H1 (cell line): ENCODE results near the gene HSPBAP1. TPM values are rescaled to one million over a fixed set of nuclear protein-coding genes. Genes with fewer than 3 reads are reported as not detected.
"Not testable (repeated sequence)": the region's sequence is repeated elsewhere in the genome, so short reads cannot be mapped to it uniquely, and the experiment has no call there.

Experiments used
- CTCF ChIA-PET: fragments of 300-600 bp; sonication (Branson Sonifier 250); formaldehyde crosslinking; loops from one replicate; lab custom pipeline; 2021; ENCODE audit not compliant: partially characterized antibody; lab: Charles Lee
- POLR2A ChIA-PET: fragments of 300-600 bp; sonication (Branson Sonifier 250); formaldehyde crosslinking; loops from one replicate; lab custom pipeline; 2021; ENCODE audit warnings: inconsistent platforms; ENCODE audit not compliant: partially characterized antibody; lab: Charles Lee
- DNase-seq, 2 experiments: peaks; one replicate each; pipeline versions ENCODE4 v3.0.0 to v3.0.0-alpha.2; 2010 to 2022; ENCODE audit warnings: low spot score in 2 of 2, low read depth in 1 of 2, mixed read lengths in 1 of 2
- FAIRE-seq: peaks from 2 replicates; lab custom pipeline; 2011; peaks lifted over from hg19 to GRCh38; lab: Jason Lieb, UNC
- H2AFZ ChIP-seq: 2 replicates; pipeline ENCODE4 v1.8.1; 2012; ENCODE audit warnings: low read length, inconsistent platforms
- H2AK5ac ChIP-seq: 2 replicates; pipeline ENCODE4 v1.6.1; 2013; ENCODE audit warnings: low read depth, low read length
- H2BK120ac ChIP-seq: replicated peaks from 2 replicates; pipeline ENCODE3; 2013; ENCODE audit warnings: low read depth, low read length, inconsistent platforms
- H2BK12ac ChIP-seq: 2 replicates; pipeline ENCODE4 v1.6.1; 2013; ENCODE audit warnings: low read depth, low read length
- H2BK15ac ChIP-seq: 2 replicates; pipeline ENCODE4 v1.6.1; 2013; ENCODE audit warnings: low read length
- H2BK20ac ChIP-seq: 2 replicates; pipeline ENCODE4 v1.6.1; 2013; ENCODE audit warnings: low read length
- H2BK5ac ChIP-seq: 2 replicates; pipeline ENCODE4 v1.6.1; 2013; ENCODE audit warnings: low read depth, low read length
- H3K14ac ChIP-seq: 2 replicates; pipeline ENCODE4 v1.6.1; 2013; ENCODE audit warnings: inconsistent platforms; ENCODE audit not compliant: insufficient read length
- H3K18ac ChIP-seq: 2 replicates; pipeline ENCODE4 v1.6.1; 2013; ENCODE audit warnings: low read length; ENCODE audit errors: extremely low read depth
- H3K23ac ChIP-seq: 2 replicates; pipeline ENCODE4 v1.6.1; 2013; ENCODE audit warnings: inconsistent platforms; ENCODE audit not compliant: insufficient read length
- H3K23me2 ChIP-seq: 2 replicates; pipeline ENCODE4 v1.6.1; 2013; ENCODE audit warnings: low read depth, low read length
- H3K27ac ChIP-seq: 2 replicates; pipeline ENCODE4 v1.6.1; 2011; ENCODE audit warnings: low read depth, low read length, inconsistent platforms
- H3K27me3 ChIP-seq, 4 experiments: replicated peaks in 1 of 4; 1 replicate in 1 of 4; 2 replicates in 3 of 4; pipeline versions ENCODE4 v1.6.1 to v1.8.1; 2011 to 2013; ENCODE audit warnings: low read length in 3 of 4, mild to moderate bottlenecking in 3 of 4, inconsistent platforms in 2 of 4, mixed read lengths in 2 of 4, moderate library complexity in 1 of 4; ENCODE audit not compliant: control insufficient read depth in 3 of 4, insufficient read depth in 3 of 4; ENCODE audit errors: extremely low read depth in 1 of 4
- H3K36me3 ChIP-seq, 4 experiments: 2 replicates each; pipeline versions ENCODE4 v1.6.1 to v1.8.1; 2011 to 2013; ENCODE audit warnings: mild to moderate bottlenecking in 4 of 4, low read length in 3 of 4, moderate library complexity in 2 of 4, control low read depth in 1 of 4, inconsistent platforms in 1 of 4; ENCODE audit not compliant: insufficient read depth in 4 of 4, control insufficient read depth in 2 of 4
- H3K4ac ChIP-seq: replicated peaks from 2 replicates; pipeline ENCODE3; 2013; ENCODE audit warnings: low read length, low read depth, mixed read lengths, inconsistent platforms; ENCODE audit not compliant: insufficient read length
- H3K4me1 ChIP-seq, 4 experiments: replicated peaks in 1 of 4; 1 replicate in 1 of 4; 2 replicates in 3 of 4; pipeline versions ENCODE4 v1.6.1 to v1.8.1; 2011 to 2013; ENCODE audit warnings: low read length in 3 of 4, inconsistent platforms in 2 of 4, mixed read lengths in 1 of 4; ENCODE audit not compliant: insufficient read depth in 4 of 4, control insufficient read depth in 3 of 4
- H3K4me2 ChIP-seq, 2 experiments: 2 replicates each; pipeline versions ENCODE4 v1.6.1 to v1.8.1; 2011 to 2013; ENCODE audit warnings: low read depth in 2 of 2, low read length in 2 of 2, control low read depth in 1 of 2, inconsistent platforms in 1 of 2, mild to moderate bottlenecking in 1 of 2; ENCODE audit not compliant: insufficient read depth in 1 of 2
- H3K4me3 ChIP-seq, 4 experiments: fragments of 200-600, 300-600 bp in 1 of 4; sonication (generic), shearing (Covaris generic), sonication (Bioruptor Twin) in 1 of 4; 2 replicates each; pipeline versions ENCODE4 v1.5.1 to v1.8.1; 2011 to 2016; ENCODE audit warnings: low read length in 4 of 4, low read depth in 3 of 4, control low read depth in 2 of 4, inconsistent platforms in 2 of 4, mild to moderate bottlenecking in 2 of 4, mixed read lengths in 1 of 4, moderate library complexity in 1 of 4; ENCODE audit not compliant: insufficient read depth in 2 of 4; ENCODE audit errors: extremely low read depth in 1 of 4
- H3K56ac ChIP-seq: replicated peaks from 2 replicates; pipeline ENCODE3; 2013; ENCODE audit warnings: low read depth, mild to moderate bottlenecking, mixed read lengths, low read length, inconsistent platforms; ENCODE audit not compliant: insufficient read length
- H3K79me1 ChIP-seq: 2 replicates; pipeline ENCODE4 v1.6.1; 2013; ENCODE audit warnings: low read depth, low read length, control low read depth
- H3K79me2 ChIP-seq, 2 experiments: 2 replicates each; pipeline versions ENCODE4 v1.6.1 to v1.8.1; 2012 to 2013; ENCODE audit warnings: low read length in 2 of 2, mild to moderate bottlenecking in 2 of 2, inconsistent platforms in 1 of 2; ENCODE audit not compliant: insufficient read depth in 2 of 2, control insufficient read depth in 1 of 2
- H3K9ac ChIP-seq, 4 experiments: replicated peaks in 1 of 4; 1 replicate in 1 of 4; 2 replicates in 3 of 4; pipeline versions ENCODE4 v1.6.1 to v1.8.1; 2011 to 2013; ENCODE audit warnings: low read depth in 3 of 4, low read length in 3 of 4, control low read depth in 2 of 4, mild to moderate bottlenecking in 2 of 4, moderate library complexity in 2 of 4, inconsistent platforms in 1 of 4; ENCODE audit errors: extremely low read depth in 1 of 4
- H3K9me3 ChIP-seq, 2 experiments: 2 replicates each; pipeline versions ENCODE4 v1.6.1 to v1.8.1; 2012 to 2013; ENCODE audit warnings: mild to moderate bottlenecking in 2 of 2, moderate library complexity in 2 of 2, control low read depth in 1 of 2, inconsistent platforms in 1 of 2, low read depth in 1 of 2, low read length in 1 of 2, mixed read lengths in 1 of 2; ENCODE audit not compliant: insufficient read depth in 2 of 2
- H4K20me1 ChIP-seq, 2 experiments: replicated peaks in 1 of 2; 2 replicates each; pipeline versions ENCODE3 to v1.8.1; 2011 to 2013; ENCODE audit warnings: inconsistent platforms in 2 of 2, low read length in 2 of 2, mild to moderate bottlenecking in 1 of 2; ENCODE audit not compliant: insufficient read depth in 2 of 2, control insufficient read depth in 1 of 2
- H4K5ac ChIP-seq: 2 replicates; pipeline ENCODE4 v1.6.1; 2013; ENCODE audit warnings: low read length, low read depth, mixed read lengths, inconsistent platforms; ENCODE audit not compliant: insufficient read length
- H4K8ac ChIP-seq: 2 replicates; pipeline ENCODE4 v1.8.0; 2013; ENCODE audit warnings: mild to moderate bottlenecking, moderate library complexity, low read length, inconsistent platforms; ENCODE audit not compliant: insufficient read depth; ENCODE audit errors: extremely low read depth
- H4K91ac ChIP-seq: replicated peaks from 2 replicates; pipeline ENCODE3; 2013; ENCODE audit warnings: low read length, mixed read lengths, inconsistent platforms; ENCODE audit not compliant: insufficient read length
- ASH2L ChIP-seq: fragments of 200-600, 300-600 bp; sonication (generic); IDR thresholded peaks from one replicate; pipeline ENCODE4 v1.7.1; 2017; ENCODE audit warnings: low read length
- CBX5 ChIP-seq: fragments of 300-800, 300-1000 bp; sonication (generic); IDR thresholded peaks from 2 replicates; pipeline ENCODE4 v1.7.1; 2016; ENCODE audit warnings: antibody characterized with exemption, low read length, low read depth
- JUN ChIP-seq: IDR thresholded peaks from 2 replicates; pipeline ENCODE4 v1.6.1; 2011; ENCODE audit warnings: low read depth, mild to moderate bottlenecking, improper control_type of control experiment, low read length
- SAP30 ChIP-seq: fragments of 300-600 bp; sonication (generic); IDR thresholded peaks from 2 replicates; pipeline ENCODE4 v1.7.1; 2012; ENCODE audit warnings: low read length, moderate library complexity, mild to moderate bottlenecking, inconsistent platforms; ENCODE audit not compliant: insufficient read depth, insufficient replicate concordance
- SP1 ChIP-seq: IDR thresholded peaks from 2 replicates; pipeline ENCODE4 v1.6.1; 2011; ENCODE audit warnings: low read depth, low read length
- WGBS, 2 experiments: shearing (Covaris generic) in 1 of 2; methylation state at CpG; one replicate each; pipeline versions ENCODE4 v1.1.6 to v1.1.7; 2013 to 2015; ENCODE audit warnings: low lambda C conversion rate in 2 of 2, mixed read lengths in 2 of 2, inconsistent platforms in 1 of 2, low coverage in 1 of 2, missing lambda C conversion rate in 1 of 2; ENCODE audit not compliant: insufficient replicate concordance in 2 of 2, insufficient coverage in 1 of 2, insufficient read length in 1 of 2; ENCODE audit errors: extremely low coverage in 1 of 2, missing lambda C conversion rate in 1 of 2; 5-methylcytosine and 5-hydroxymethylcytosine counted together
- polyA plus RNA-seq, 7 experiments: library from polyadenylated mRNA; depleted of rRNA in 3 of 7; stranded (reverse) in 5 of 7; unstranded in 2 of 7; fragments of >200 nt in 5 of 7; fragments of 200-250 nt in 2 of 7; gene quantifications; 1 replicate in 5 of 7; 2 replicates in 1 of 7; 4 replicates in 1 of 7; pipeline versions ENCODE4 v1.2.1 to v1.2.3, GENCODE V29; 2011 to 2013; ENCODE audit warnings: missing spikeins in 2 of 7, mixed read lengths in 2 of 7
- total RNA-seq: library from RNA; stranded (reverse); fragmentation: NEBNext Ultra II Directional; extraction: Animal tissue kit (Norgen Biotek cat#: 25700); gene quantifications from 2 replicates; pipeline ENCODE4 v1.2.1, GENCODE V29; 2021
- TF ChIP-seq, protein P1 (sequence below): IDR thresholded peaks from 2 replicates; pipeline ENCODE4 v1.6.1; 2012; ENCODE audit warnings: inconsistent platforms

Gene HSPBAP1
- total and polyA plus RNA-seq, 2 of the 8 experiments (the other 6 are each of a cell fraction or from before 2014, with no cell fraction given), result 7.5 to 8.3 TPM

DNA sequence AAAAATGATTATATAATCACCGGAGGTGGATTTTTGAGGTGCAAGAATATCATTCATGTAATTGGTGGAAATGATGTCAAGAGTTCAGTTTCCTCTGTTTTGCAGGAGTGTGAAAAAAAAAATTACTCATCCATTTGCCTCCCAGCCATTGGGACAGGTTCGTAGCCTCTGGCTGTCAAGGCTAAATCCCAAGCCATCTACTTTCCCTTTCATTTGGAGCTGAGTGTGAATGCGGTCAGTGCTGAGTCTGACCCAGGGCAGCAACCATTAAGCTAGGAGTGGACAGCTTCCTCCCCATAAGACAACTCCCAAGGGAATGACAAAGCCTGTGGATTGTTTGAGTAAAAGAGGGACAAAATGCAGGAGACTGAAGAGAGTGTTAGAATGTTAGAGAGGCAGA lies 79.4 kb downstream of the HSPBAP1 start (continued):
- TF ChIP-seq, protein P1, sequence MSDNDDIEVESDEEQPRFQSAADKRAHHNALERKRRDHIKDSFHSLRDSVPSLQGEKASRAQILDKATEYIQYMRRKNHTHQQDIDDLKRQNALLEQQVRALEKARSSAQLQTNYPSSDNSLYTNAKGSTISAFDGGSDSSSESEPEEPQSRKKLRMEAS, result no peak
- no peak for TF ChIP-seq CBX5
- TF ChIP-seq ASH2L, result no peak
- no peak for TF ChIP-seq SP1
- TF ChIP-seq JUN, result no peak
- TF ChIP-seq SAP30, result no peak

DNA sequence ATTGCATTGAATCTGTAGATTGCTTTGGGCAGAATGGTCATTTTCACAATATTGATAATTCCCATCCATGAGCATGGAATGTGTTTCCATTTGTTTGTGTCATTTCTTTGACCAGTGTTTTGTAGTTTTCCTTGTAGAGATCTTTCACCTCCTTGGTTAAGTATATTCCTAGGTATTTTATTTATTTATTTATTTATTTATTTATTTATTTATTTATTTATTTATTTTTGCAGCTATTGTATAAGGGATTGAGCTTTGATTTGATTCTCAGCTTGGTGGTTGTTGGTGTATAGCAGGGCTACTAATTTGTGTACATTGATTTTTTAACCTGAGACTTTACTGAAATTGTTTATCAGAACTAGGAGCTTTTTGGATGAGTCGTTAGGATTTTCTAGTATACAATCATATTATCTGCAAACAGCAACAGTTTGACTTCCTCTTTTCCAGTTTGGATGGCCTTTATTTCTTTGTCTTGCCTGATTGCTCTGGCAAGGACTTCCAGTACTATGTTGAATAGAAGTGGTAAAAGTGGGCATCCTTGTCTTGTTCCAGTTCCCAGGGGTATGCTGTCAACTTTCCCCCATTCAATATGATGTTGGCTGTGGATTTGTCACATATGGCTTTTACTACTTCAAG lies 82.9 kb downstream of the HSPBAP1 start:
- H4K91ac ChIP-seq, H3K79me1 ChIP-seq, H2BK15ac ChIP-seq, POLR2A ChIA-PET, H3K9me3 ChIP-seq, FAIRE-seq, DNase-seq, H4K8ac ChIP-seq, H2BK120ac ChIP-seq, H2BK5ac ChIP-seq, H3K23me2 ChIP-seq, H3K79me2 ChIP-seq, H3K18ac ChIP-seq, H4K20me1 ChIP-seq, H3K4ac ChIP-seq, H3K4me2 ChIP-seq, H2BK20ac ChIP-seq, H3K4me1 ChIP-seq, H2AFZ ChIP-seq, H3K14ac ChIP-seq, H3K27ac ChIP-seq, H4K5ac ChIP-seq, H3K4me3 ChIP-seq, H3K9ac ChIP-seq, H3K27me3 ChIP-seq, H3K36me3 ChIP-seq, H3K23ac ChIP-seq, H3K56ac ChIP-seq, H2BK12ac ChIP-seq, H2AK5ac ChIP-seq: not testable (repeated sequence)
- CTCF ChIA-PET, result interaction anchor here (0.6 kb wide), 1 partner anchor 48 kb away, joined by 3 read pairs; no protein-coding TSS in a partner anchor
- 91% methylated on average over 1 of the region's 1 CpG; no CpG with 5 or more reads in 1 of the 2 experiments for WGBS, 2 experiments
